H1 (cell line): ENCODE results near the gene TNIK. TPM values are rescaled to one million over a fixed set of nuclear protein-coding genes. Genes with fewer than 3 reads are reported as not detected.

Experiments
- BRCA1 ChIP-seq: IDR thresholded peaks from 2 replicates; pipeline ENCODE4 v1.6.1; 2012; ENCODE audit warnings: low read depth, low read length, improper control_type of control experiment
- EP300 ChIP-seq, 2 experiments: IDR thresholded peaks; 1 replicate in 1 of 2; 2 replicates in 1 of 2; pipeline ENCODE4 v1.6.1; 2011 to 2012; ENCODE audit warnings: low read depth in 2 of 2, low read length in 2 of 2, mild to moderate bottlenecking in 2 of 2, borderline replicate concordance in 1 of 2, inconsistent platforms in 1 of 2, moderate library complexity in 1 of 2
- GABPA ChIP-seq: IDR thresholded peaks from 2 replicates; pipeline ENCODE4 v1.6.1; 2011; ENCODE audit warnings: mild to moderate bottlenecking, low read length, moderate library complexity, borderline replicate concordance; ENCODE audit not compliant: insufficient read depth
- JUND ChIP-seq: IDR thresholded peaks from 2 replicates; pipeline ENCODE4 v1.6.1; 2011; ENCODE audit warnings: mild to moderate bottlenecking, improper control_type of control experiment, low read length
- SRF ChIP-seq: IDR thresholded peaks from 2 replicates; pipeline ENCODE4 v1.6.1; 2011; ENCODE audit warnings: mild to moderate bottlenecking, low read depth, low read length, moderate library complexity
- polyA plus RNA-seq, 7 experiments: library from polyadenylated mRNA; depleted of rRNA in 3 of 7; stranded (reverse) in 5 of 7; unstranded in 2 of 7; fragments of >200 nt in 5 of 7; fragments of 200-250 nt in 2 of 7; gene quantifications; 1 replicate in 5 of 7; 2 replicates in 1 of 7; 4 replicates in 1 of 7; pipeline versions ENCODE4 v1.2.1 to v1.2.3, GENCODE V29; 2011 to 2013; ENCODE audit warnings: missing spikeins in 2 of 7, mixed read lengths in 2 of 7
- total RNA-seq: library from RNA; stranded (reverse); fragmentation: NEBNext Ultra II Directional; extraction: Animal tissue kit (Norgen Biotek cat#: 25700); gene quantifications from 2 replicates; pipeline ENCODE4 v1.2.1, GENCODE V29; 2021

TNIK gene
- total and polyA plus RNA-seq, 2 of the 8 experiments (the other 6 are each of a cell fraction or from before 2014, with no cell fraction given), result 7.4 to 42.0 TPM

- TF ChIP-seq GABPA, result no peak
- no peak for TF ChIP-seq SRF
- no peak for TF ChIP-seq BRCA1
- no peak for TF ChIP-seq EP300 (IDR thresholded peaks at IDR 0.05; ENCODE audit: borderline replicate concordance in 1 of 2, low read depth in 2 of 2, low read length in 2 of 2)
- no peak for TF ChIP-seq JUND
Measured at GRCh38 chr3:171293142-171293782, 166.9 kb downstream of the TNIK start (continued).
